HG03520 (cell line): ENCODE results near the gene CHST15.

Experiments used
- ATAC-seq: cut with Tn5 transposase; IDR thresholded peaks from one replicate; pipeline ENCODE4 v1.9.1; 2021; ENCODE audit warnings: mild to moderate bottlenecking, moderate library complexity; ENCODE audit not compliant: unreplicated experiment

CHST15 gene

DNA sequence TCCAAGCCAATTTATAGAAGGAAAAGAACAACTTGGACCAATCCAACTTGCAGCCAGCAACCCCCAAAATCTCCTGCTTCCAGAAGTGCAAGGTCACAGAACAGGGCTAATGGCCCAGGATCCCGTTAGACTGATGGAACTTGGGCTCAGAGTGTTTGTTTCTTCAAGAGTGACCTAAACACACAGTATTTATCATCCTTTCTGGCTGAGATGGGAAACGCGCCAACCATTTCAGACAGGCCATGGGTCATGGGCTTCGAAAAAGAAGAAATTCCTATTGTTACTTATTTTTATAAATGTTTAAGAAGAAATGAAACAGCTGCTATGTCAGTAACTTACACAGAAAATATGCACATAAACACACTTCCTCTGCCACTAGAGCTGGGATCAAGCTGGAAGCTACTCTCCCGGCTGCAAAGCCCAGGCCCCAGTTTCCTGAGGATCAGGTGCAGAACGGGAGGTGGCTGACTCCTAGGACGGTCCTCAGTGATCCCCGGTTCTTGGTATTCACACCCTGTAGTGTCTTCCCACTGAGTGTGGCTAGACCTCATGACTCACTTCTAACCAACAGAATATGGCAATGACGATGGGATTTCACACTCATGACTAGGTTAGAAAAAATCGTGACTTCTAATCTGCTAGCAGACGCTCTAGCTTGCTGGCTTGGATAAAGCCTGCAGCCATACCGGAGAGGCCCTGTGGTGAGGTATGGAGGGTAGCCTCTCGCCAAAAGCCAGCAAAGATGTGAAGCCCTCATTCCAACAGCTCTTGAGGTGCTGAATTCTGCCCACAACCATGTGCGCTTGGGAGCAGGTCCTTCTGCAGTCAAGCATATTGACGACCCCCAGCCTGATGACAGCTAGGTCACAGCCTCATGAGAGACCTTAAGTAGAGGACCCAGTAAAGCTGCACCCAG lies 60.2 kb downstream of the CHST15 start:
- ATAC-seq = no peak

DNA sequence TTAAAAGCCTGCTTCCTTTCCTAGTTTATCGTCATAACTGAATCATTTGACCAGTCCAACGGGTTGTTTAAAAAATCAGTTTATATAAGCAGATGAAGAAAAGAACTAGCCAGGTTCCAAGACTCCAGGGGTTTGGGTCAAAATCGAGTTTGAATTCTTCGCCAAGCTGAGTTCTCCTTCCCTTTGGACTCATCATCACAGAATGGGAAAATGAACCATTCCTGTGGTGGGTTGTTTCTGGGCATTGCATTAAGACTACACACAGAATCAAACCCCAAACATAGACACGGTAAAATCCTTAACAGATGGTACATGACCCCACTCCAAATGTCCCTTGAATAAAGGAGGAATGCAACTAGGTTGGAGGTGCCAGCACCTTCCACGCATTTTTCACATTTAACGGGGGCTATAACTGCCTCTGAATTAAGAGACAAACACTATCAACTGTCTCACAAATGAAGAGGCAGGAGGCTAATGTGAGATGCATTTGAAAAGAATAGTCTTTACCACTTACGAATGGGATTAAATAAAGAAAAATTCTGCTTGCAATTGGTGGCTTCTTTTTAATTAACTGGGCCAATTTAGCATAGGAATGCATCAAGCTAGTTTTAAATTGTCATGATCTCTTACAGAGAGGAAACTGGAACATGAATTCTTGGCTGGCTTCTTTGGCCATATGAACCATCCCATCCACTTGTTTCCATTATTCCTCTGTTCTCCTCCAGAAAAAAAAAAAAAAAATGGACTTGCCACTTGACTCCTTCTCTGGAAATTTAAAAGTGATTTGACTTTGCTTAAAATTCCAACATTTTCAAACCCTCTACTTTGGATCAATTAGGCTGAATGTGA lies 61.1 kb downstream of the CHST15 start:
- no peak for ATAC-seq

DNA sequence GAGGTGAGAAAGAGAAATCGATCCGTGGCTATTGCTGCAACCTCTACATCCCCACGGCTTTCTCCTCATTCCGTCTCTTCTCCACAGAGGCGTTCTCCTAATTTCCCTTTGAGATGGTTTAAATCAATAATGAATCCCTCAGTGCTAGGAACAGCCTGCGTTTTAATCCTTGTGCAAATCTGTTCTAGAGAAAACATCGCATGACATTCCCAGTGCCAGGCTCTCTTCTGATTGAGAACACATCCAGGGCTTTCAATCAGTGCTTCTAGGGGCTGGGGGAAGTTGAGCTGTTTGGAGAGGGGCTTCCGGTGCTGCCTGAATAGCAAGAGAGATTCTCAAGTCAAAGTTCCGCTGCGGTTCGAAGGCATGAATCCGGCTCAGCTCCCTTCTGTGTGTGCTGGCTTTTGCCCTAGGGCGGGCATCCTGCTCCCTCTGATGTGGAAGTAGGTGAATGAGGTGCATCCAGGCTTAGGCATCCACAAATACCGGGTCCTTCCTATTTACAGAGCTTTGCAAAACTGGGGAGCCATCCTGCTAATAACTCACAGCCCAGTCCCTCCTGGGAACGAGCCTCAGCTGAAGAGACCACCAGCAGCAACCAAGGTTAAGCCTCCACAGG lies 62.8 kb downstream of the CHST15 start:
- no peak for ATAC-seq

DNA sequence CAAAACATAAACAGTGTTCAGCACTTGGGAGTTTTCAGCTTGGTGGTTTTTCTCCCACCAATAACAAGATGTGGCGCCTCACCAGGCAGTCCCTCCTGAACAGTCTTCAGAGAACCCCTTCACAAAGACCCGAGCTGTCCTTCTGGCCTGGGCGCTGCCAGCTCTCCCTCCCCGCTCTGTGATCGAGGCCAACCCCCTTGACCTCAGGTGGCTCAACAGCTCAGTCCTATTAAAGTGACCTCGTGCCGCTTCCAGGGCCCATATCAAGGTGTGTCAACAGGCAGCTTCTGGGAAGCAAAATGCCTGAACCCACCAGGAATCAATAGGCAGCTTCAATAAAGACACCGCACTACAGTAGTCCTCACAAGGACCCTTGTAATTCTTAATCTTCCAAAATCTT lies 63.3 kb downstream of the CHST15 start:
- ATAC-seq = no peak

DNA sequence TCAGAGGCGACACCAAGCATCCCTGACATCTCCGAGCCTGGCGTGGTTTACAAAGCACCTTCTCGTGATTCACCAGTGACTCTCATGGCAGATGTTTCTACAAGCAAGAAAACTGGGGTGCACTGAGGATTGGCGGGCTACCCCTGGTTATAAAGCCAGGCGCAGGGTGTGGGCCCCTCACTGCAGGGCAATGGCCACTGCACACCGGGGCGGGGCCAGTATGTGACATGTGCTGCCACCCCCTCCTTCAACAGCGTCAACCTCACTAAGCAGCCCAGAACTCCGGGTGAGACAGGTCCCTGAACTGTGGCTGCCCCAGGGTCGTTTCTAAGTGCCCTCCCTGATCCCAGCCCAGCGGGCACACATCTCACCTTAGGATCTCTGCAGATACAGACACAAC lies 63.8 kb downstream of the CHST15 start:
- no peak for ATAC-seq

DNA sequence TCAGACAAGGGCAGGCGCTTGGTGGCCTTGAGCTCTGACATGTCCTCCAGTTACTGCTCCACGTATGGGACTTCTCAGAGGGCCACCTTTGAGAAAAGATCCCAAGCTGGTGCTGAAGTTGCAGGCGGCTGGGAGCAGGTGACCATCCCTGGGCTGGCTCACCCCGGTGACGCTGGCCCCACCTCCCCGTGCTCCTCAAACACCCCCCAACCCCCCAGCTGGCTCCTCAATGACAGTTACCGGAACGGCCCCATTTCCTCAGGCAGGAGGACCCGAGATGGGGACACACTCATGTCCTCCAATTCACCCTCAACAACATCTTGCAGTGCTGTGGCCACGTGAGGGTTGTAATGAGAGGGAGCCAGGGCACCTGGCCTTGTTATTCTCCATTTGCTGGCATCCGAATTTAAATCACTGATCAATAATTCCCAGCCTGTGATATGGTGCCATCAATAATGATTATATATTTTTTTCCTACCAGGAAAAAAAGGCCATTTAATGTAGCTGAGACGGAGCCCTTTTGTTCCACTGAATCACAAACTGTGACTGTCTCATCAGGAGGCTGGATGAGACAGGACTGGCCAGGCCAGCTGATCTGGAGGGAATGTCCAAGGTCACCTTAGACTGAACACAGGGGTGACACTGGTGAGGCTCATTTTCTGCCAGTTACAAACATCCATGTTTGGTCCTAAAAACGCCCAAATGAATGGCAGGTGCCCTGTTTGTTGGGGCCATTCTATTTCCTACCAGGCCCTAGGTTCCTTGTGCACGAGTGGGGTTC lies 64.5 kb downstream of the CHST15 start:
- ATAC-seq = no peak

DNA sequence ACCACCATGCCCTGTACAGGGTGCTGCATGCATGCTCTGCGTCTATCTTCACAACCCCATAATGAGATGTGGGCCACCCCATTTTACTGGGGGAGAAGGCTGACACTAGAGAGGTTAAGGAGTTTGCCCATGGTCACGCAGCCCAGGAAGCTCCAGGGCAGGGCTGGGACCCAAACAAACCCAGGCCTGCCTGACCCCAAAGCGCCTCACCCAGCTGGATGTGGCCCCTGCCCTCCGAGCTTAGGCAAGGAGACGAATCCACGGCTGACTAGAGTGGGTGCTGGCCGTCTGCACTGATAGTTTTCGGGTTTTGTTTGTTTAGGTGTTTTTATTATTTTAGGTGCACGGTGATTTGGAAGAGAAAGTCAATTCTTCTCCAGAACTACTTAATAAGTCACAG lies 65.7 kb downstream of the CHST15 start:
- no peak for ATAC-seq

DNA sequence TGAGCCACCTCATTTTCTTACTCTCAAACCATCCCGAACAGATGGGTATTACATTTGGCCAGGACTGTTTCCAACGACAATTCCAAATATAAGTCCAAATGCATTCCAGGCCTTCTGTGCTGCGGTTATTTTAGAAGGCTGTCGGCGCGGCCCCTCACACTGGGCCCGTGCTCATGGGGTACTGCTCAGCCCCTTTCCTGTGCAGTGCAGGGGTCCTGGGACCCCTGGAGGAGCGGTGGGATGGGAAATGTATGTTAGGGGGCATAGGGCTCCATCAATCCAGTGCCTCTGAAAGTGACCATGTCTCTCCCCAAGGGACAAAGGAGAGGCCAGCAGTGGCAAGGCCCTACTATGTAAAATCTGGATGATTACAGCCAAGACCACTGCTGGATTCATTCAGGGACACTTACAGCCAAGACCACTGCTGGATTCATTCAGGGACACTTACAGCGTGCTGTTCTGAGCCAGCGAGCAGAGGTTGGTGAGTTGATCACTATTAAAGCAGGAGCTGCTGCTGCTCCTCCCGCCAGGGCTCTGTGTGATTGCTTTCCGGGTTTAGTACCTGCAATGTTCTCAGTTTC lies 66.3 kb downstream of the CHST15 start:
- ATAC-seq = no peak

DNA sequence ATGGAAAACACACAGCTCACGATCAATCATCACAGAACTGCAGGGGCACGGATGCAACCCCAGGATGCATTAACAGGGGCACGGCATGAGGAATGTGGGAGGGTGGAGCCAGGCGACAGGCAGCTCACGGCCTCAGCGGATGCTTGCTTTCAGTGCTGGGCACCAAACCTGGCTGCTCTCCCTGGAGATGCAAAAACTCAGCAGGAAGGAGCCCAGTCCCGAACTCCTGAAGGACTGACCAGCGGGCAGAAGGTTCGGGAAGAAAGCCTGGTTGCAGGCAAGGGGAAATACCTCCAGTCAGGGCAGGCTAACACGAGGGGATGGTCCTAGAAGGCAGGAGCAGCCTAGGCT lies 66.8 kb downstream of the CHST15 start:
- ATAC-seq = no peak

DNA sequence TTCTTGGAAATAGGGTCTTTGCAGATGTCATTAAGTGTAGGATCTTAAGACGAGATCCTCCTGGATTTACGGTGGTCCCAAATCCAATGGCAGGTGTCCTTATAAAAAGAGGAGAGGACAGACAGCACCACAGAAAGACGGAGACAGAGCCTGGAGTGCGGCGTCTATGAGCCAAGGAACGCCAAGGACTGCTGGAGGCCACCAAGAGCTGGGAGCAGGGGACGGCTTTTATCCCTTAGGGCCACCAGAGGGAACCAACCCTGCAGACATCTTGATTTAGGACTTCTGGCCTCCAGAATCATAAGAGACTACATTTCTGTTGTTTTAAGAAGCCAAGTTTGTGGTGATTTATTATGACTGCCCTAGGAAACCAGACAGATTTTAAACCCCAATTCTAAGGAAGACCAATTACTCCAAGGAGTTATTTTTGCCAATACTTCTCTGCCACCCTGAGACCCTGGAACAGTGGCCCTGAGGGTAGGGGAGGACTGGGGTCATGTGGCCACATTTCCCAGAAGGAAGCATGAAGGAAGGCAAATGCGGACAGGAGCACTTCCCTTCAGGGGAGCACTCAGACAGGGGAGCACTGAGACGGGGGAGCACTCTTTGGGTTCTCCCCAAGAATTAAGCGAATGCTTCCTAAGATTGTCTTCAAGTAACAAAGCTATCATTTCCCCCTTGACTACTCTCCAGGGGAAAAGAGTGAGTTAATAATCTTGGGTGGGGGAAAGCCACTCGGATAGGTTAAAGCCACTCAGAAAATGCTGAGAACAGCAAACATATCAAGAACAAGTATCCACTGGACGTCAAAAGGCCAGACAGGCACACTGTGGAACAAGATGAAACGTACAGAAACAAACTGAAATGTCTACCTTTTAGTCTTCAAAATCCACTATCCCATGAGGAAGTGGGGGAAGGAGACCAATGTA lies 67.5 kb downstream of the CHST15 start:
- ATAC-seq = no peak

DNA sequence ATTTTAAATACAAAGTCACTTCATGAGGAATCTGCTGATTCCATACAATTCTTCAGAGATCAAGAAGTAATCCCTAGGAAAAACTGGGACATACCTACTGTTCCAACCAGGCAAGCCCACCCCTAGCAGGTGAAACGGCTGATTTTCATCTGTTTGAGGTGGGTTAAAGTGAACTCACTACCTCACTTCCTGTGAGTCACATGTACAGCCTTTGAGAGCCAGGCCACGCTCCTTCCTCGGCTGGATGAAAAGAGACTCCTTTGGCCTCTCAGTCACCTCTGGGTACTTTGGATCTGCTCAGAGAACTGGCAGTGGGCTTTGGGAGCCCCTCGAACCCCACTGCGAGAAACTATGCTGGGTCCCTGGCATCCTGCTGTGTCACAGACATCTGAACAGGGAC lies 68.2 kb downstream of the CHST15 start:
- ATAC-seq = no peak

DNA sequence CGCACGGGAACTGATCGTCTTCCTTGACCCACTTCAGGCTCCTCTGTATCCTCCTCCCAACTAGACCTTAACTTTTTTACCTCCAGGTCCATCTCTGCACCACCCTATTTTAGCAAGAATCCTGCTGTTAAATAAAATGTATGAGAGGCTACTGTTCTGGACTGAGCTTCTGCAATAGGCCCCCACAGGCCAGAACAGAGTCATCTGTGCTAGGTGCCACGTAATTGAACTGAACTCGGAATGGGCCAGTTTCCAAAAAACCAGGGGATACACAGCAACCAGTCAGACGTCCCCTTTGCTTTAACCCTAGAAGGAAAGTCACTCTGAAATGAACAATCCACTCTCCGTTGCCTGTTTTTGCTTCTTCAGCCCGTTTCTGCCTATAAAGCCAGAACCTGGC lies 71.3 kb downstream of the CHST15 start:
- ATAC-seq = no peak

DNA sequence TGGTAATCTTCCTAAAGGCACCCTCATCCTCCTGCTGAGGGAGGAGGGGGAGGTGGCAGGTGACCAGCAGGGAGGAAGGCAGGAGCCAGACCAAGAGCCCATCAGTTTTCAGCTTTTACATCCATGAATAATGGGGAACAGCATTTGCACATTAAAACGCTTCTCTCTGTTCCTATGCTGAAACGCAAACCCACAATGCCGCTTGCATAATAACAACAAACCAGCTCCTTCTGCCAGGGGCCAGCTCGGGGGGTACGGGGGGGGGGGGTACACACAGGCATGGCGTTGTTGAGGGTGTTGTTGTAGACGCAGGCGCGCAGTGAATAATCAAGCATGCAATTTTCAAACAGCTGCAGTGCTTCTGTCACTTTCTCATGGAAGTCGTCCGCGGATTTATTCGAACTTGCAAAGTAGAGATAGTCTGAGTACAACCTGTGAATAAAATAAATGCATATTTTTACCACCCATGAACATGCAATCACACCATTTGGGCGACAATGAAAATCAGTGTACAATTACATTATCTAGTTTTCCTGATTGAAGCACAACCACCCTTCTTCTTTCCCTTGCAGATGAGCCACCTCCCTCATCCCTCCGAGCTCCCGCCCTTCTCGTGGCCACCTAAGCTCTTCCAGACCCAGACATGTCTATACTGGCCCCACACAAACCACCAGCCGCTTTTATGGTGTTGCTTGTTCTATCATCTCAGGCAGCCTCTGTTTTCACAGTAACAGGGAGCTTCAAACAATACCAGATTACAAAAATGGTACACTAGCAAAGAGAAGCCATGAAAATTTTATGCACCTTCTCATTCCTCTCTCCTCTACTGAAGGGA lies 72.2 kb downstream of the CHST15 start:
- no peak for ATAC-seq

DNA sequence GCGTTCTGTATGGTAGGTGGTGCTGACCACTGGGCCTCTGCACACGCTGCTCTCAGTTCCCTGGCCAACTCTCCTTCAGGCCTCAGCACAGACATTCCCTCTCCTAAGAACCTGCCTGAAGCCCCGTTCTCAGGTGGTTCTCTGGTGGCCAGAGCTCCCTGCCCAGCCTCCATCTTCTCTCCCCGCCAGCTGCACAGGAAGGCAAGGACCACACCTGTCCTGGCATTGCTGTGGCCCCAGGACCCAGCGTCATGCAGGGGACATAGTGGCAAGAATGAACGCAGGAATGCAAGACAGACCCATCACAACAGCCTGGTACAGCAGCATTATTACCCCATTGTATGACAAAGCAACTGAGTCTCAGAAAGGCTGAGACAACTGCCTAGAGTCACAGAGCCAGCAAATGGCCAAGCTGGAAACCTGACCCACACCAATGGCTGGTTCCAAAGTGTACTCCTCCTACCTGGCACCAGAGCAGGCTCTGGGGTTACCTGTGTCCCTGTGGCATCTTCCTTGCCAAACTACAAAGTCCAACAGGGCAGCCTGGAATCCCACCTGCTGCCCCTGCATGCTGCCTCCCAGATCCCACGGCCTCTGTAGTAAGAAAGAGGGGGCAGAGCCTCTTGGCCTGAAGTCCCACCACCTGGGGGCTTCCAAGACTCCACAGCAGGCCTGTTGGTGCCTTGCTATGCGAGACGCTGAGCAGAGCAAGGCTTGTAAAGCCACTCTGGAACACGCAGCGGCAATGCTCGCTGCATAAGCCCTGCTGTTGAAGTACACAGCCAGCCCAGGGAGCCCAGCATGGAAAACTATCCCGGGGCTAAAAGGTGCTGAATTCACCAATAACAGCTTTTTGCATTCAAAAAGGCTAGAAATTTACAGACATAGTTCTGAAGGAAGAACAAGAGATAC lies 73.3 kb downstream of the CHST15 start:
- no peak for ATAC-seq

DNA sequence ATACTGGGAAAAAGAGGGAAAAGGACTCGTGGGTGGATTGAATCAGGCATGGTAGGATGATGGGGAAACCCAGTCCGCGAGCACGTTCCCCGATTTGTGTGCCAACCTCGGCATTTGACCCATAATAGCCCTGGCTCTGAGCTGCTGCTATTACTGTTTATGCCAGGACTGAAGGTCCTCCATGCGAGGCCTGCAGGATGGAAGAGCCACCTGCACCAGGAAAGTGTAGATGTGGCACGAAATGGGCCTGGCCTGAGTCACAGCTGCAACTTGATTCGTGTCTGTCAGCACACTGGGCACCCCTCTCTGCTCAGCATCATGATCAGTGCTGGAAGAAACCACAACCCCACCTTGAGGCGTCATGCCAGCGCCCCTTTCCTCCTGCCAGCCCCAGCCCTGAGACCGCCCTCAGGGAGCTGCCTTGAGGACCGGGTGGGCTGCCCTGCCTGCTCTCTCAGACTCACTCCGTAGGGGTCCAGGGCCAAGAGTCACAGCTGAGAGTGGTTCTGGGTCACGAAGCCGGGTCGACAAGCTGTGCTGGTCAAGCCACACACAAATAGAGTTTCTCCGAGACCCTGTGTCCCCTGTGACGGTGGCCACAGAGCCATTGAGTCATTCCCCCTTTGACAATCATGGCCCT lies 74.4 kb downstream of the CHST15 start:
- no peak for ATAC-seq

DNA sequence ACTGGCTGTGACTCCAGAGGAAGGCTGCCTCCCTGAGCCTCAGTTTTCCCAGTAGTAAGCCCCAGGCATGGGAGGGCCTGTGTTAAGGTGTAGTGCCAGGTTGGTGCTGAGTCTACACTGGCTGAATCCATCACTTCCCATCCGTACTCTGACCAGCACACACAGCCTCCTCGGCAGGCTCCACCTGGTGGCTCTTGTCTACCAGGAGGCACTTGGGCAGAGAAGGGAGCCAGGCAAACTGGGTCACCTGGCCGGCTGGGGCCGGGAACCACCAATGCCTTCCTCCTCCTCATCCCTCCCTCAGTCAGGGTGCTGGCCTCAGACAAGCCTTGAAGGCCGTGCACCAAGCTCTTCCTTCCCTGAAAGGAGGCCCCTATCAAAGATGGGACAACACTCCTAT lies 75.7 kb downstream of the CHST15 start:
- no peak for ATAC-seq

DNA sequence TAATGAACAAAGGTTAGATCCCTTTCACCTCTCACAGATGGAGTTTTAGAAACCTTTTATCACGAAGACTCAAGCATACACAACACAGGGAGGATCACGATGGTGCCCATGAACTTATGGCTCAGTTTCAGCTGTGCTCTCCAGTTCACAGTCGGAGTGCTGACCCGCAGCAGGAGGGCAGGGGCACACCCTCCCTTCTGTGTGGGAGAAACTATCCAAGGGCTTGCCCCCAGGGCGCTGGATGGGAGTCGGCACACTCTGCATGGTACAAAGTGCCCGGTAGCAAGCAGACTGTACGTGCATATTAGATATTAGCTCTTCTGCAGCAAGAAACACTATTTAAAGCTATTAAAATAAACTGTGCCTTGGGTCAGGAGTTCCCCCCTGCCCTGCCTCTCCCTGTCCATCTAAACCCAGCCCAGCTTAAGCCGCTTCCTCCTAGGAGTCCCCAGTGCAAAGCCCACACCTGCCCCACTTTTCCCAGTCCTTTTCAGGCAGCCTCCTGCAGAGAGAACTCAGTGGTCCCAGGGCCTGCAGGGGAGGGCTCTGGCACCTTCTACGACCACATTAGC lies 76.5 kb downstream of the CHST15 start:
- ATAC-seq = no peak
